DOHH2 (cell line): ENCODE data around the gene CD8B2.

Source experiments
- H3F3A ChIP-seq: fragments of 200-600 bp; sonication (generic), shearing (Covaris generic); 2 replicates; pipeline ENCODE4 v1.6.0; 2016; ENCODE audit warnings: antibody characterized with exemption, mild to moderate bottlenecking; ENCODE audit not compliant: control insufficient read depth, insufficient read depth
- H3K27ac ChIP-seq: fragments of 200-600 bp; sonication (generic); 2 replicates; pipeline ENCODE4 v1.5.1; 2014; ENCODE audit warnings: low read depth, mild to moderate bottlenecking, low read length, moderate library complexity
- H3K27me3 ChIP-seq: fragments of 200-600 bp; sonication (generic); 2 replicates; pipeline ENCODE4 v1.6.1; 2014; ENCODE audit warnings: mild to moderate bottlenecking, low read length, mixed read lengths; ENCODE audit not compliant: control insufficient read depth
- H3K36me3 ChIP-seq: fragments of 200-600 bp; sonication (generic); 2 replicates; pipeline ENCODE4 v1.6.1; 2014; ENCODE audit warnings: mild to moderate bottlenecking, low read length, moderate library complexity, mixed read lengths; ENCODE audit not compliant: control insufficient read depth
- H3K4me1 ChIP-seq: fragments of 200-600 bp; sonication (generic); 2 replicates; pipeline ENCODE4 v1.6.1; 2014; ENCODE audit warnings: mild to moderate bottlenecking, low read length, mixed read lengths; ENCODE audit not compliant: control insufficient read depth
- H3K4me2 ChIP-seq: fragments of 200-600 bp; sonication (generic); 2 replicates; pipeline ENCODE4 v1.6.0; 2014; ENCODE audit warnings: mild to moderate bottlenecking, low read length, moderate library complexity
- H3K4me3 ChIP-seq: fragments of 200-600 bp; sonication (generic); 2 replicates; pipeline ENCODE4 v1.5.1; 2014; ENCODE audit warnings: mild to moderate bottlenecking, low read length, mixed read lengths
- H3K79me2 ChIP-seq: fragments of 200-600 bp; sonication (generic); 2 replicates; pipeline ENCODE4 v1.6.1; 2014; ENCODE audit warnings: mild to moderate bottlenecking, low read length, mixed read lengths; ENCODE audit not compliant: control insufficient read depth
- H3K9me2 ChIP-seq: fragments of 200-600 bp; sonication (generic); replicated peaks from 2 replicates; pipeline ENCODE4 v1.6.1; 2014; ENCODE audit warnings: mild to moderate bottlenecking, low read length, mixed read lengths; ENCODE audit not compliant: control insufficient read depth
- H3K9me3 ChIP-seq: fragments of 200-600 bp; sonication (generic); 2 replicates; pipeline ENCODE4 v1.6.1; 2014; ENCODE audit warnings: antibody characterized with exemption, low read length, mixed read lengths; ENCODE audit not compliant: control insufficient read depth, insufficient read depth
- H4K20me1 ChIP-seq: fragments of 200-600 bp; sonication (generic); 2 replicates; pipeline ENCODE4 v1.6.0; 2014; ENCODE audit warnings: low read depth, mild to moderate bottlenecking, antibody characterized with exemption, low read length, moderate library complexity; ENCODE audit not compliant: control insufficient read depth, insufficient read depth
- EZH2phosphoT487 ChIP-seq: fragments of 200-600 bp; sonication (generic); IDR thresholded peaks from 2 replicates; pipeline ENCODE4 v1.6.1; 2017; ENCODE audit warnings: borderline replicate concordance, mild to moderate bottlenecking, antibody characterized with exemption, low read length, moderate library complexity, mixed read lengths
- TF ChIP-seq, protein P1 (sequence below): fragments of 200-600 bp; sonication (generic); IDR thresholded peaks from one replicate; pipeline ENCODE4 v1.5.1; 2014; ENCODE audit warnings: antibody characterized with exemption, mild to moderate bottlenecking, low read depth, low read length; ENCODE audit not compliant: poor library complexity, severe bottlenecking

CD8B2 gene

DNA sequence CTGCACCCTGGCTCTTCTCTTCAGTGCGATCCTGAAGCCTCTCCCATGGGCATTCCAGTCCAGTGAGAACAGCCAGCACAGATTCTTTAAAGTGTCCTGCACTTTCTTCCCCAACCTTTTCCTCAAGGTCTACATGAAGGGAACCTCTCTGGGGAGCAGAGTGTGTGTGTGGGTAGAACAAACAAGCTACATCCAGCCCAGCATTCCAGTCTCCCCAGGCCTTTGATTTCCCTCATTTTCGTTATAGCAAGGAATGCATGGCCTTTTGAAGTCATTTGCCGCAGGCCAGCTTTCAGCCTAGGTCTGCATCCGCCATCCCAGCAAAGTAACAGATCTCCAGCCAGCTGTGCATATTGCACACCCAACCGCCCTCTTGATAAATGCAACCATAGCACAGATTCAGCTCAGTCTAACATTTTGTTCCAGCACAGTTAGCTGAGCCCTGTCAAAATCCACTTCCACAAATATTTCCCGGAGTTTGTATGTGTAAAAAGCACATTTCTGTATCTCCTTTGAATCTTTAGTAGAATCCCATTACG, 44.6 kb downstream of the CD8B2 start:
- Histone ChIP-seq H3K27ac (no peak overlapping the region), H3K79me2 (no peaks in the 10 kb centered on the region), H3K36me3 (no peaks in the 10 kb centered on the region), H3K27me3 (no peaks in the 10 kb centered on the region), H3K9me3 (no peaks in the 10 kb centered on the region), H3K4me1 (no peaks in the 10 kb centered on the region), H3K4me2 (no peak overlapping the region), H3K4me3 (no peak overlapping the region), H4K20me1 (no peaks in the 10 kb centered on the region), H3K9me2 (no peaks in the 10 kb centered on the region), H3F3A (no peaks in the 10 kb centered on the region)
- TF ChIP-seq, protein P1, sequence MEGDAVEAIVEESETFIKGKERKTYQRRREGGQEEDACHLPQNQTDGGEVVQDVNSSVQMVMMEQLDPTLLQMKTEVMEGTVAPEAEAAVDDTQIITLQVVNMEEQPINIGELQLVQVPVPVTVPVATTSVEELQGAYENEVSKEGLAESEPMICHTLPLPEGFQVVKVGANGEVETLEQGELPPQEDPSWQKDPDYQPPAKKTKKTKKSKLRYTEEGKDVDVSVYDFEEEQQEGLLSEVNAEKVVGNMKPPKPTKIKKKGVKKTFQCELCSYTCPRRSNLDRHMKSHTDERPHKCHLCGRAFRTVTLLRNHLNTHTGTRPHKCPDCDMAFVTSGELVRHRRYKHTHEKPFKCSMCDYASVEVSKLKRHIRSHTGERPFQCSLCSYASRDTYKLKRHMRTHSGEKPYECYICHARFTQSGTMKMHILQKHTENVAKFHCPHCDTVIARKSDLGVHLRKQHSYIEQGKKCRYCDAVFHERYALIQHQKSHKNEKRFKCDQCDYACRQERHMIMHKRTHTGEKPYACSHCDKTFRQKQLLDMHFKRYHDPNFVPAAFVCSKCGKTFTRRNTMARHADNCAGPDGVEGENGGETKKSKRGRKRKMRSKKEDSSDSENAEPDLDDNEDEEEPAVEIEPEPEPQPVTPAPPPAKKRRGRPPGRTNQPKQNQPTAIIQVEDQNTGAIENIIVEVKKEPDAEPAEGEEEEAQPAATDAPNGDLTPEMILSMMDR = no peak
- TF ChIP-seq EZH2phosphoT487 = no peak

DNA sequence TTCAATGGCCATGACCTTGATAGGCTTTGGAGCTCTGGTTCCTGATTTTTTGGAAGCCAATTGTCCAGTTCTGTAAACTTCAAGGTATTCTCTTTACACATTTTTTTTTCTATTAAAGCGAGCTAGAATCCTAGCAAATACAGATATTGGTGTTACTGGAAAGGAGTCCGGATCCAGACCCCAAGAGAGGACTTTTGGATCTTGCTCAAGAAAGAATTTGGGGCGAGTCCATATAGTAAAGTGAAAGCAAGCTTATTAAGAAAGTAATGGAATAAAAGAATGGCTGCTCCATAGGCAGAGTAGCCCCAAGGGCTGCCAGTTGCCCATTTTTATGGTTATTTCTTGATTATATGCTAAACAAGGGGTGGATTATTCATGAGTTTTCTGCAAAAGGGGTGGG, 45.1 kb downstream of the CD8B2 start:
- Histone ChIP-seq H4K20me1 (no peaks in the 10 kb centered on the region), H3K79me2 (no peaks in the 10 kb centered on the region), H3K4me2 (no peak overlapping the region), H3K4me1 (peaks cover 4% of the 10 kb centered on the region), H3K27ac (no peak overlapping the region), H3K9me3 (no peaks in the 10 kb centered on the region), H3K4me3 (no peak overlapping the region), H3K9me2 (no peaks in the 10 kb centered on the region), H3K27me3 (no peaks in the 10 kb centered on the region), H3K36me3 (no peaks in the 10 kb centered on the region), H3F3A (no peaks in the 10 kb centered on the region)
- no peak for TF ChIP-seq EZH2phosphoT487
- TF ChIP-seq, protein P1 = no peak

DNA sequence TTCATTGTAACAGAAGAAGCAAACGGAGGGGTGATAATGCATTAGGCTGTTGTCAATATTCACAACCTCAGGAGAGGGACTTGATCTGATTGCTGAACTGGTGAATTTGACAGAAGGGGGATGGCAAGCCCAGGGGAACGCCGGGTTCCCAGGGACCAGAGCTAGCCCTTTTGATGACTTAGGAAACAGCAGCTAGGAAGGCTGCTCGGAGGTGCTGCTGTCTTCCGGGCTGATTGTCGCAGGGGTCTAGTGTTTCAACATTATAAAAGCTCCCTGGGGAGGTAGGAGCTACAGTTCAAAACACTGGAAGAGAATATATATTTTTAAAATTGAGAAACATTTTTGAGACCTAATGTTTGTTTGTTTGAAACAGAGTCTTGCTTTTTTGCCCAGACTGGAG, 47.3 kb downstream of the CD8B2 start:
- Histone ChIP-seq H3K4me2 (no peak overlapping the region), H3K4me1 (peaks cover 5% of the 10 kb centered on the region), H3K27me3 (no peaks in the 10 kb centered on the region), H3K36me3 (no peaks in the 10 kb centered on the region), H4K20me1 (no peaks in the 10 kb centered on the region), H3K9me2 (no peaks in the 10 kb centered on the region), H3F3A (no peaks in the 10 kb centered on the region), H3K79me2 (no peaks in the 10 kb centered on the region), H3K4me3 (no peak overlapping the region), H3K27ac (no peak overlapping the region), H3K9me3 (no peaks in the 10 kb centered on the region)
- TF ChIP-seq EZH2phosphoT487 = no peak
- TF ChIP-seq, protein P1 = no peak

DNA sequence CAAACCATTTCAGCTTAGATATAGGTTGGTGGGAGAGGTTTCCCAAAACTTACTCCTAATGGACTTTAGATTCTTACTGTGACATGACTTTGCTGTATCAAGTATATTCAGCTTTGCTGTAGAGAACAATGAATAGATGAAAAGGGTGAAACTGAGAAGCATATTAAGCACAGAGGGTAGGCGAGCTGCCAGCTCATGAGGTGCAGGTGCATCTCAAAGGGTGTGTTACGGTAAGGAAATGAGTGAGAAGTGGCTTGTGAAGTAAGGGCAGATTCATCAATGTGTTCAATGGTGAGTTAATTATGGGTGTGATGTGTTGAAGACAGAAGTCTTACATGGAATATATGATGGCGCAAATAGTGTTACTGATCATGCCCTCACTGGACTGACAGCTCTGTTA, 49.3 kb downstream of the CD8B2 start:
- Histone ChIP-seq H3K27me3 (no peaks in the 10 kb centered on the region; the same call in 1 of the 2 replicates), H3K79me2 (no peaks in the 10 kb centered on the region), H3K36me3 (no peaks in the 10 kb centered on the region), H3K4me3 (no peak overlapping the region), H3K27ac (no peak overlapping the region), H3K4me2 (no peak overlapping the region), H3F3A (no peaks in the 10 kb centered on the region), H4K20me1 (no peaks in the 10 kb centered on the region), H3K4me1 (peaks cover 5% of the 10 kb centered on the region), H3K9me2 (no peaks in the 10 kb centered on the region), H3K9me3 (no peaks in the 10 kb centered on the region)
- TF ChIP-seq, protein P1 = no peak
- TF ChIP-seq EZH2phosphoT487 = no peak
